Activated CD4-positive, alpha-beta T cell treated with anti-CD3 and anti-CD28 coated beads for 48 hours (primary cell): Measurements from ENCODE around the gene OLFML3.
A peak's percentile ranks its signal among the peaks of the same experiment; 100 is the strongest.
"Not testable (repeated sequence)": the region's sequence is repeated elsewhere in the genome, so short reads cannot be mapped to it uniquely, and the experiment has no call there.

Experiments used
- DNase-seq: peaks from one replicate; pipeline ENCODE4 v3.0.0-alpha.2; 2020

OLFML3 gene, protein sequence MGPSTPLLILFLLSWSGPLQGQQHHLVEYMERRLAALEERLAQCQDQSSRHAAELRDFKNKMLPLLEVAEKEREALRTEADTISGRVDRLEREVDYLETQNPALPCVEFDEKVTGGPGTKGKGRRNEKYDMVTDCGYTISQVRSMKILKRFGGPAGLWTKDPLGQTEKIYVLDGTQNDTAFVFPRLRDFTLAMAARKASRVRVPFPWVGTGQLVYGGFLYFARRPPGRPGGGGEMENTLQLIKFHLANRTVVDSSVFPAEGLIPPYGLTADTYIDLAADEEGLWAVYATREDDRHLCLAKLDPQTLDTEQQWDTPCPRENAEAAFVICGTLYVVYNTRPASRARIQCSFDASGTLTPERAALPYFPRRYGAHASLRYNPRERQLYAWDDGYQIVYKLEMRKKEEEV

DNA sequence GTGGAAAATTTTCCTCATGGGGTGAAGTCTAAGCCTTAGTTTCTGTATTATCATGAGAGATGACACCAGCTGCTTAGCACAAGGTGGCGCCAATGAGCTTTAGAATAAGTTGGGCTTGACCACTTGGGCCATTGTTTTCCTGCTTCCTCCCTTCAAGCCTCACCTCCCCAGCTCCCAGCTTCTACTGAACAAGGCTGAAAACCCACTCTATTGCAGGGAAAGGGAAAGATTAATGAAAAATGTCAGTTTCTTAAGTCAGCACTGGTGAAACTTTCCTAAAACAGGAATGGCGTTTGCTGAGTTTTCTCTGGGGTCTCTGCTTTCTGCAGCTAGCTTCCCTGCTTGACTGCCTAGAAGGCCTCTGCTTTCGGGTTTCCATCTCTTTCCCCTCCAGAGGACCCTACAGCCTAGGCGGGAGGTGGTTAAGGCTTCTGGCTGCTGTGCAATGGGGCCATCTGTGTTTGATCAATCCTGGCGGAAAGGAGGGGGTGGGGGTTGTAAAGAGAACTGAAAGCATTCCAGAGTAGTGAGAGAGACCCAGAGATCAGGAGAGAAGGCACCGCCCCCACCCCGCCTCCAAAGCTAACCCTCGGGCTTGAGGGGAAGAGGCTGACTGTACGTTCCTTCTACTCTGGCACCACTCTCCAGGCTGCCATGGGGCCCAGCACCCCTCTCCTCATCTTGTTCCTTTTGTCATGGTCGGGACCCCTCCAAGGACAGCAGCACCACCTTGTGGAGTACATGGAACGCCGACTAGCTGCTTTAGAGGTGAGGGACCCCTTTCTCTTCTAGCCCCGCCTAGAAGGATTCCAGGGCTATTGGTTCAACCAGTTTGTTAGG lies at the start of gene OLFML3:
Gene OLFML3 (plus strand): TSS at position 612 of the 840 bp plus-strand sequence. CDS start 43 bp downstream, at position 655.
- DNase-seq = peak; percentile 74

DNA sequence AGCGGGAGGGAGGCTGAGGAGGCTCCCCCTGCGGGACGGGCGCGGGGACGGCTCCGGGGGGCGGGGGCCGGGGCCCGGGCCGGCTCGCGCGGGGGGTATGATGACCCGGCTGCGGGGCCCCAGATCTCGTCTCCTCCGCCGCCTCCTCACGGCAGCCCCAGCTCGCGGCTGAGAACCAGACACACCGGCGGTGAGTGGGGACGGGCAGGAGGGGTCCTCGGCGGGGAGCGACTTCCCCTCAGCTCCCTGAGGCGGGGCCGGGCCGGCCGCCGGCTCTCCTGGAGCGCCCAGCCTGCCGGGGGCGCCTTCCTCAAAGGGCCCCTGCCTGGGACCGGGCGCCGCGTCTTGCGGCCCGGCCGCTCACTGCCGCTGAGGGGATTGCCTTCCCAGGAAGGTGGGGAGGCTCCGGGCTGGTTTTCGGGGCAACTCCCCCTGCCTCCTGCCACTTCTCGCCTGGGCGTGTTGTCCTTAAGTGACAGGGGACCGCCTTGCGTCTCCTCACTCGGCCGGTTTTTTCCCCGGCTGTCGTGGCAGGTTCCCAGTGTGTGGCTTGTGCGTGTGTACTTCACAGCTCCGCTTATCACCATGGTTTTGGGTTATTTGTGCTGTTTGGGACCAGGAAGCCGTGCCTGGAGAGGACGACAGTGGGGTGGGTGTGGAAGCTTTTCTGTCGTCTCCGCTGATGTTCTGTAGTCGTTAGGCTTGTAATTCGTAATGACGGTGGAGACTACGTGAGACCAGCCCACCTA lies 49.4 kb upstream of the OLFML3 start:
- DNase-seq = peak; percentile 72

DNA sequence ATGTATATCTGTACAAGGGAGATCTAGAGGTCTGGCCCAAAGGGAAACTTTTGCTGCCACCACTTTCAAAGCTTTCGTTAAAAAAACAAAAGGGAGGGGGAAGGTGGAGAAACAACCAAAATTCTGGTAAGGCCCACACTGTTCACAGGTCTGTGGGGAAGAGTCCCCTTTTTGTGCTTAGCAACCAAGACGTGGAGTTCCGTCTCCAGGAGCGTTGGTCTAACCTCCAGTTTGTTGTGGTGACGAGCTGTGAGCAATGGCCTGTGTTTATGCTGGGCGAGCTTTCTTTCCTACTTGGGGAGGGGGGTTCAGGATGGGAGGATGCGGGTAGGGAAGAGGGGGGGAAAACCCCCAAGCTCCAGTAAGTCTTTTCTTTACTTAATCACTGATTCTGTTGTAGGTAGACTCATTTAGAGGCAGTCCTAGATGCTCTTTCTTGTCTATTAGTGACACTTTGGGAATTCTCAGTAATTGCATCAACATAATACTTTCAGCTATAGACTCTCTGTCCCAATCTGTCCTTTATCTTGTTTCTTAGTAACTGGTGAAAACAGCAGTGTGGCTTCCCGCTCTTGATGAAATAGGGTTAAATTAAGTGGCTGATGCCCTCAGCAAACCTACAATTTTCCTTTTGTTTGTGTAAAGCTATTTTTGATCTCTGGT lies 48.6 kb upstream of the OLFML3 start:
- DNase-seq = peak; percentile 73

DNA sequence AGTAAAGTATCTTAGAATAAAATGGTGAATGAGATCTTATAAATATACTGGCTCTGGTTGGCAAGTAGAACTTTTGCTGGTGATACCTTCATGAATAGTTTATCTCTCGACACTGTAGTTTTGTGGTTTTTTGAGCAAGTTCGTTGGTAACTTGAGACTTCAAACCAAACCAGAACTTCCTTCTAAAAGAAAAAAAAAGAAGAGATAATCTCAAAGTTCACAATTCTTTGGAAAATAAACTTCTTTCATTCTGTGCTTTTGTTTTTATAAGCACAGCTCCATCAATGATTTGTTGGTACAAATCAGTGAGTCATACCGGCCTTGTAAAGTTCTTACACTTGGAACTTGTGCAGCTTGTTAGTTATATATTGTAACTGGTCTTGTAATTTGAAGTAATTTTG lies 47.8 kb upstream of the OLFML3 start:
- no peak for DNase-seq

DNA sequence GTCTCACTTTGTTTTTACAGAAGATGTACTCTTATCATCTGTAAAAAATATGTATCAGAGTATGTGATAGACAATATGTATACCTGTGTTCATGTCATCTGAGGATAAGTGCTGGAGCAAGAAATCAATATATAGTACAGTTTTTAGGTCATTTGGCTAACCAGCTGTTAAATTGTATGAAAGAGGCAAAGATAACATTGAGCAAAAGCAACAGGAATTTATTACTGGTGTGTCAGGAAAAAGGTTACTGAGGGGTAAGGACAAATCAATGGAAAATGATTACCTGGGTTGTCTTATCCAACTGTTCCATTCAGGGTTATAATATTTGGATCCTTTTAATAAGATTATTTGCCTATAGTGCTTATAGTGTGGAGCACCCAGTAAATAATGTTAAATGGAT lies 45.3 kb upstream of the OLFML3 start:
- no peak for DNase-seq

DNA sequence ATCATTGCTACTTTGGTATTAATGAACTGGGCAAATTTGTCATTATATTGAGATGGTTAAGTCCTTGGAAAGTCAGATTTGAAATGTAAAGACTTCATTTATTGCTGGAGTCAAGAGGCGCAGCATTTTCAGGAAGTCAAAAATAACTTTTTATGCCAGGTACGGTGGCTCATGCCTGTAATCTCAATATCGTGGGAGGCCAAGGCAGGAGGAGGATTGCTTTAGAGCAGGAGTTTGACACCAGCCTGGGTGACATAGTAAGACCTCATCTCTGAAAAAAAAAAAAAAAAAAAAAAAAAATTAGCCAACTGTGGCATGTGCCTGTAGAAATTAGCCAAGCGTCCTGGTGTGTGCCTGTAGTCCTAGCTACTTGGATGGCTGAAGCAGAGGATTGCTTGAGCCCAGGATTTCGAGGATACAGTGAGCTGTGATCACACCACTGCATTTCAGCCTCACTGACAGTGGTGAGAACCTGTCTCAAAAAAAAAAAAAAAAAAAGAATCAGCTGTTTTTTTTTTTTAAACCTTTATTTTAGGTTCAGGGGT lies 44.7 kb upstream of the OLFML3 start:
- no peak for DNase-seq

DNA sequence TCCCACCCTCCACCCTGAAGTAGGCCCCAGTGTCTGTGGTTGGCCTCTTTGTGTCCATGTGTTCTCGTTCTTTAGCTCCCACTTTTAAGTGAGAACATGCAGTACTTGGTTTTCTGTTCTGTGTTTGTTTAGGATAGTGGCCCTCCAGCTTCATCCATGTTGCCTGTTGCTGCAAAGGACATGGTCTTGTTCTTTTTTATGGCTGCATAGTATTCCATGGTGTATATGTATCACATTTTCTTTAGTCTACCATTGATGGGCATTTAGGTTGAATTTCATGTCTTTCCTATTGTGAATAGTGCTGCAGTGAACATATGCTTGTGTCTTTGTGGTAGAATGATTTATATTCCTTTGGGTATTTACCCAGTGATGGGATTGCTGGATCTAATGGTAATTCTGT lies 44.1 kb upstream of the OLFML3 start:
- no peak for DNase-seq

DNA sequence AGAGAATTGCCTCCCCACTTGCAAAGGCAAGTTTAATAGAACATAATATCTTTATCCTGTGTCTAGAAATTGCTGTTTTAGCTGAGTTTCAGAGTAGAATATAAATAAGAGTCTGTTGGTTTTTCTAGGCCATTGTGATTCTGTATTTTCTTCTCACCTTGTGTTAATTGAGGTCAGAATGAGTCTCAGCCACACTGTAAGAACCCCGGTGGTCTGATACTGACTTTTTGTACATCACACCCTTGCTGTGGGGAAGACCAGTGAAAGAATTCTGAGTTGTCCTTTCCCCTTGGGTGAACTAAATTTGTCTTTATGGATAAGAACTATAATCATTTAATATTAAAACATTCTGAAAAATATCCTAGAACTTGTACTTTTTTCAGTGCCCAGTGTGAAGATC lies 43.3 kb upstream of the OLFML3 start:
- no peak for DNase-seq

DNA sequence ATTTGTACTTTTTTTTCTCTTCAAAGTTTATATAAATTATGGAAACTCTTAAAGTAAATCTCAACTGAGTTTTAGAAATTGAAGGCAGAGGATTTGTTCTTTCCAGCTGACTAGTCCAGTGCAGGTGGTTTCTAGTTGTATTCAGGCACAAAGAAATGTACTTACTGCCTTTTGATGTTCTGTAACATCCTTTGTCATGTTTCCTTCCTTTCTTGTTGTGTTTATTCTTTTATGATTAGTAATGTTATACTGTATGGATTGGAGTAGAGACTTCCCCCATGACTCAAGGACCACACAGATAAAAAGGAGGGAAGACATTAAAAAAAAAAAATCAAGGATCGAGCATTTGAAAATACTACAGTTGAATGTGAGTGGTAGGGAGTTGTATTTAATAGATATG lies 42.1 kb upstream of the OLFML3 start:
- no peak for DNase-seq

DNA sequence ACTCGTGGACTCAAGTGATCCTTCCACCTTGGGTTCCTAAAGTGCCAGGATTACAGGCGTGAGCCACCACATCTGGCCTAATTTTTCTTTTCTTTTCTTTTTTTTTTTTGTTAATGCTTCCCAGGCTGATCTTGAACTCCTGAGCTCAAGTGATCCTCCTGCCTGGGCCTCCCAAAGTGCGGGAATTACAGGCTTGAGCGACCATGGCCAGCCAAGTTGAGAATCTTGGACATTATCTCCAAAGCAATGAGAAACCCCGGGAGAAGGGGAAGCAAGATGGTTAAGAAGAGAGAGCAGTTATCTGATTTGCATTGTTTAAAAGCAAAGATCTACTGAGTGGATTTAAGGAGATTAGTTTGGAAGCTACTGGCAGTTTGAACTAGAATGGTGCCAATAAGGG lies 41.1 kb upstream of the OLFML3 start:
- DNase-seq = no peak

DNA sequence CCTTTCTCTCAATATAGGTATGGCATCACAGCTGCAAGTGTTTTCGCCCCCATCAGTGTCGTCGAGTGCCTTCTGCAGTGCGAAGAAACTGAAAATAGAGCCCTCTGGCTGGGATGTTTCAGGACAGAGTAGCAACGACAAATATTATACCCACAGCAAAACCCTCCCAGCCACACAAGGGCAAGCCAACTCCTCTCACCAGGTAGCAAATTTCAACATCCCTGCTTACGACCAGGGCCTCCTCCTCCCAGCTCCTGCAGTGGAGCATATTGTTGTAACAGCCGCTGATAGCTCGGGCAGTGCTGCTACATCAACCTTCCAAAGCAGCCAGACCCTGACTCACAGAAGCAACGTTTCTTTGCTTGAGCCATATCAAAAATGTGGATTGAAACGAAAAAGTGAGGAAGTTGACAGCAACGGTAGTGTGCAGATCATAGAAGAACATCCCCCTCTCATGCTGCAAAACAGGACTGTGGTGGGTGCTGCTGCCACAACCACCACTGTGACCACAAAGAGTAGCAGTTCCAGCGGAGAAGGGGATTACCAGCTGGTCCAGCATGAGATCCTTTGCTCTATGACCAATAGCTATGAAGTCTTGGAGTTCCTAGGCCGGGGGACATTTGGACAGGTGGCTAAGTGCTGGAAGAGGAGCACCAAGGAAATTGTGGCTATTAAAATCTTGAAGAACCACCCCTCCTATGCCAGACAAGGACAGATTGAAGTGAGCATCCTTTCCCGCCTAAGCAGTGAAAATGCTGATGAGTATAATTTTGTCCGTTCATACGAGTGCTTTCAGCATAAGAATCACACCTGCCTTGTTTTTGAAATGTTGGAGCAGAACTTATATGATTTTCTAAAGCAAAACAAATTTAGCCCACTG lies 38.7 kb upstream of the OLFML3 start:
- DNase-seq = peak; percentile 56

DNA sequence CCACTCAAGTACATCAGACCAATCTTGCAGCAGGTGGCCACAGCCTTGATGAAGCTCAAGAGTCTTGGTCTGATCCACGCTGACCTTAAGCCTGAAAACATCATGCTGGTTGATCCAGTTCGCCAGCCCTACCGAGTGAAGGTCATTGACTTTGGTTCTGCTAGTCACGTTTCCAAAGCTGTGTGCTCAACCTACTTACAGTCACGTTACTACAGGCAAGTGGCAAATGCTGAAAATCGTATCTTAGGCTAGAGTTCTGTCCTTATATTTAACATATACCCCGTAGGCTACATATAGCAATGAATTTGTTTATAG lies 38.1 kb upstream of the OLFML3 start:
- DNase-seq = no peak

DNA sequence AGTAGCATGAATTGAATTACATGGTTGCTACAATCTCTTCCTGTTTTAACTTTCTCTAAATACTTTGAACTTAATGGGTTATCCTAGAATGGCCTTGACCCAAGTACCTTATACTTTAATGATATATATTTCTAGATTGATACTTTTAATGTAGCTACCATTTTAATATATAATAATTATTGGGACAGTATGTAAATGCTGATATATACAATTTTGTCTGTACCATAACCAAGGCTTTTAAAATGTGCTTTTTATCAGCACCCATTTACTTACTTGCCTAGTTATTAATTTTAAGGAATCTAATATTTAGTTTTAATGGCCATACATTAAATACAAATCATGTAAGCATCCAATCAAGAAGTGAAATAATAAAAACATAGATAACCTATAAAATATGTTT lies 36.7 kb upstream of the OLFML3 start:
- DNase-seq = no peak

DNA sequence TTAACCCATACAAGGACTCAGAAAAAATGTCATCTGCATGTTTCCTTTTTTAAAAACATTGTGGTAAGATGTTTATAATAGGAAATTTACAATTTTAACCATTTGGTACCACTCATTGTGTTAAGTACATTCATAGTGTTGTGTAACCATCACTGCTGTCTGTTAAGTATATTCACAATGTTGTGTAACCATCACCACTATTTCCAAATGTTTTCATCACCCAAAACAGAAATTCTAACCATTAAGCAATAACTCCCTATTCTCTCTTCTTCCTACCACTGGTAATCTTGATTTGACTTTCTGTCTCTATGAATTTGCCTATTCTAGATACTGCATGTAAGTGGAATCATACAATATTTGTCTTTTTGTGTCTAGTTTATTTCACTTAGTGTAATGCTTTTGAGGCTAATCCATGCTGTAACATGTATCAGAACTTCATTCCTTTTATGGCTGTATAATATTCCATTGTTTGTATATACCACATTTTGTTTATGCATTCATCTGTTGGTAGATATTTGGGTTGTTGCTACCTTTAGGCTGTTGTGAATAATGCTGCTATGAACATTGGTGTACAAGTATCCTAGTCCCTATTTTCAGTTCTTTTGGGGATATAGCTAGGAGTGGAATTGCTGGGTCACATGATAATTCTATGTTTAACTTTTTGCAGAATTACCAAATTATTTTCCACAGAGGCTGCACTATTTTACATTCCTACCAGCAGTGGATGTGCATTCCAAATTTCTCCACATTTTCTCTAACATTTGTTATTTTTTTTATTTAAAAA lies 36.1 kb upstream of the OLFML3 start:
- DNase-seq = no peak

DNA sequence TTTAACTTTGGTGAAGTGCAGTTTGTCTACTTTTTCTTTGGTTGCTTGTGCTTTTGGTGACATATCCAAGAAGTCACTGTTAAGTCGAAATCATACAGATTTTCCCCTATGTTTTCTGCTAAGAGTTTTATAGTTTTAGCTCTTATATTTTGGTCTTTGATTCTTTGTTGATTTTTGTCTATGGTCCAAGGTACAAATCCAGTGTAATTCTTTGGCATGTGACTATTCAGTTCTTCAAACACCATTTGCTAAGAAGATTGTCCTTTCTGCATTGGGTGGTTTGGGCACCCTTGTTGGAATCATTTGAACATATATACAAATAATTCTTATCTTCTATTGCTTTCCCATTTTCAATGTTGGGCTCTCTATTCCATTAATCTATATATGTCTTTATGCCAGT lies 33.9 kb upstream of the OLFML3 start:
- no peak for DNase-seq

DNA sequence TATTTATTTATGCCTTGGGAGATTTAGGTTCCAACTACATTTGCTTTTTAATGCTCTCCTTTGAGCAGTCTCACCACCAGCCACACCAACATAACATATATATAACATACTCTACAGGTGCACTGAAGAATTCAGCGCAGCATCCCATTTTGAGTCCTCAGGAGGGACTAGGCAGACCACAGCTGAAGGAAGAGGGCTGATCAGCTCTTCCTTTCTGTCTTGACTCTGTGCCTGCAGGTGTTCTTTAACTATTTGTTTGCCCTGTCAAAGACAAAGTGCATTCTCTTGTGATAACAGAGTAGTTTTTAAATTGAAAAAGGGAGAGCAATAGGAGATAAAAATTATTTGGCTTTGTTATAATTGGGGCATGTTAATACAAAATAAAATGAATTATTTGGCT lies 33.2 kb upstream of the OLFML3 start:
- no peak for DNase-seq

DNA sequence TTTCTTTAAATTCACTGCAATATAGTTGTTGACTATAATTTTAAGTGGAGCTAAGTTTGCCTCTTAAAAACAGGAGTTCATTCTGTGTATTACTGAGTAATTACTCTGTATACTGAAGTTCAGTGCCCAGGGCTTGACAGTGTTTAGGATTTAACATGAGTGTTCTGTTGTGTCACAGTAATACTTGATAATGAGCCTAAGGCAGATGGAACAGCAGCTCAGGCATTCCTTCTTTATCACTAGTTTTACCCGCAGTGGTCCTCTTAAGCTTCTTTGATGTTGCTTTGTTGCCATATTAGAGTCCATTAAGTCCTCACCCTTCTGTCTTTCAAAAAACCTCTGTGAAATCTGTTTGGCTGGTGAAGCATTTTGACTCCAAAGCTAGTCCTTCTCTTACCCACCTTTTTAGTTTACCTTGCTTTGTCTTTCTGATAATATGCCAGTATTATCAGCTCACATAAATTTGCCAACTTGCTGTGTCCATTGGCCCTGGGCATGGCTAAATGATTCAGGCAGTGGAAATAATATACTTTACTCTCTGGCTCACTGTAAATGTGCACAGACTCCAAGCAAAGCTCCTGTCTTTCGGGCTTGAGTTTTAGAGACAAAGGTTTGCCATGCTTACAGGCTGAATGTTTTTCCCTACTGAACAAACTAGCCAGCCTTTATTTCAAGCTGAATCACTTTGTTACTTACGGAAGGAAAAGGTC lies 32.4 kb upstream of the OLFML3 start:
- DNase-seq = no peak

DNA sequence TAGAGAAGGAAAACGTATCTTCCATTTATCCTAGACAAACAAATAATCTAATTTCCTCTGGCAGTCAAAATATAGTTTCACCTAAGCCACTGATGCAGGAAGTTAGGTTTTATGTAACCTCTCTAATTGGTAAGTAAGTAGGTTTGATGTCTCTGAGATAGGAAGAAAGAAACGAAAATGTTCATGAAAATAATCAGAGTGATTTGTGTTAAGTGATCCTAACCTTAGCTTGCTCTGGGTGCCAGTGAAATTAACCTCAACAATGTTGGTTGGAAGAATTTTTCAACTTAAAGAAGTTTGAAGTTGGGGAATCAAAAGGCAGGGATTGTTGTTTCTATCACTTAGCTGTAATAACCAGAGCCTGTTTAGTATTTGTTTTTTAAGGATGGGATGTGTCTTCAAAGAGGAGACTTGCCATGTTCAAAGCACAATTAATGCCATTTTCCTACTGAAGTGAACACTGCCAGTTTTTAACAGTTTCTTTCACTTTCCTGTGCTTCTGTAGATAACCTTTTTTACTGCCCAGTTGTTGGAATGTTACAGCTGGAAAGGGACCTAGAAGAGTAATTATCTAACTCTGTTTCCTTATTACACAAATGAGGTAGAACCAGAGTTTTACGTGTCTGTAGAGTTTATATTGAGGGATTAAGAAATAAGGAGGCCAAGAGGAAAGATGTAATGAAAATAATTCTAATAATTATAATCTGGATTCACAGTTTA lies 31.7 kb upstream of the OLFML3 start:
- no peak for DNase-seq

DNA sequence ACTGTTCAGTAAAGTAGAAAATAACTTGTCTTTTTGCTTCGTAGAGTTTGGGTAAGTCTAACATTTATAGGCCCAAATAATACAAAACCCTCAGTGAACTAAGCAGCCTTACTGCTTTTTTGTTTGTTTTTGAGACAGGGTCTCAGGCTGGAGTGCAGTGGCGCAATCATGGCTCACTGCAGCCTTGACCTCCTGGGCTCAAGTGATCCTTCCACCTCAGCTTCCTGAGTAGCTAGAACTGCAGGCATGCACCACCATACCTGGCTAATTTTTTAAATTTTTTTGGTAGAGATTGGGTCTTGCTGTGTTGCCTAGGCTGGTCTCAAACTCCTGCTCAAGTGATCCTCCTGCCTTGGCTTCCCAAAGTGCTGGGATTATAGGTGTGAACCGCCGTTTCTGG lies 31.1 kb upstream of the OLFML3 start:
- not testable (repeated sequence) for DNase-seq

DNA sequence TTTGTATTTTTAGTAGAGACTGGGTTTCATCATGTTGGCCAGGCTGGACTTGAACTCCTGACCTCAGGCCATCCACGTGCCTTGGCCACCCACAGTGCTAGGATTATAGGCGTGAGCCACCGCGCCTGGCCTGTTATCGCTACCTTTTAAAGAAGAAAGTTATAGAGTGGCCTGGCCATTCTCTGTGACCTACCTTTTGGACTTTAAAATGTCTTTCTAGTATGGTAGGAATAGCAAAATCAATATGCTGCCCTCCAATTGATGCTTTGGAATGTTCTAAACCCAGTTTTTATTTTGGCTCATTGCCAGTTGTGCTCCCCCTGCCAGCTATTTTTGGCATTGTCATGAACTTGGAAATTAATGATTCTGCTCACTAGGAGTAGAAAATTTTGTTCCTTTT lies 30.3 kb upstream of the OLFML3 start:
- no peak for DNase-seq
